IPS DF 19.7 (cell line): ENCODE measurements around the gene TAF12.
"Not testable (repeated sequence)": the region's sequence is repeated elsewhere in the genome, so short reads cannot be mapped to it uniquely, and the experiment has no call there.

Source experiments
- DNase-seq: peaks from one replicate; pipeline ENCODE4 v3.0.0-alpha.2; 2013; ENCODE audit warnings: low read depth, low spot score

TAF12 gene

DNA sequence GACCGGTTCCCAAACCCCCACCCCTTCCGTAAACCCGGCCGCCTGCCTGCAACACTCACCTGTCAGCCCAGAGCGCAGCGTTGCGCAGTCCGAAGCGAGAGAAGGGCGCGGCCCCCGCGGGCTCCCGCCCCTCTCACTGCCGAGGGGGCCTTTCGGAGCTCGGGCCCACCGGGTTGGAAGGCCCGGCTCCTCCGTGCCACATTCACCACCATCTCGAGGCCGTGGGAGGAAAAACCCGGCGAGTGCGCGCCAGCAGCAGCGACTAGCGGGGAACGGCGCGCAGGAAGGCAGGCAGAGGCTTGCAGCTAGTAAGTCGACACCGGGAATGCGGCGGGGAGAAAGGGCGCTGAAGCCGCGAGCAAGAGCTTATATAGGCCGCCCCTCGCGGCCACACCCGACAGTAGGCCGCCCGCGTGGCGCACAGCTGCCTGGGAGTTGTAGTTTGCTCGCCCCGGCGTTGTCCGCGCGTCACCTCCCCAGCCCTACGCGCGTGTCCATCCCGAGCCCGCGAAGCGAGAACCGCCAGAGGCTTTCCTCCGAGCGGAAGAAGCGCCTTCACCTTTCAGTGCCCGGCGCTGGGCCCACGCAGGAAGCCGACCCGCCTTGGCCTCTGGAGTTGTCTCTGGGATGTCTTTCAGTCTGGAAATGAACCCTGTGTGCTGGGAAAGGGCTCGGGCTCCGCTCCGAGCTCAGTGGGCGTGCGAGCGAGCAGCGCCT lies 61.2 kb downstream of the TAF12 start:
- DNase-seq = no peak

DNA sequence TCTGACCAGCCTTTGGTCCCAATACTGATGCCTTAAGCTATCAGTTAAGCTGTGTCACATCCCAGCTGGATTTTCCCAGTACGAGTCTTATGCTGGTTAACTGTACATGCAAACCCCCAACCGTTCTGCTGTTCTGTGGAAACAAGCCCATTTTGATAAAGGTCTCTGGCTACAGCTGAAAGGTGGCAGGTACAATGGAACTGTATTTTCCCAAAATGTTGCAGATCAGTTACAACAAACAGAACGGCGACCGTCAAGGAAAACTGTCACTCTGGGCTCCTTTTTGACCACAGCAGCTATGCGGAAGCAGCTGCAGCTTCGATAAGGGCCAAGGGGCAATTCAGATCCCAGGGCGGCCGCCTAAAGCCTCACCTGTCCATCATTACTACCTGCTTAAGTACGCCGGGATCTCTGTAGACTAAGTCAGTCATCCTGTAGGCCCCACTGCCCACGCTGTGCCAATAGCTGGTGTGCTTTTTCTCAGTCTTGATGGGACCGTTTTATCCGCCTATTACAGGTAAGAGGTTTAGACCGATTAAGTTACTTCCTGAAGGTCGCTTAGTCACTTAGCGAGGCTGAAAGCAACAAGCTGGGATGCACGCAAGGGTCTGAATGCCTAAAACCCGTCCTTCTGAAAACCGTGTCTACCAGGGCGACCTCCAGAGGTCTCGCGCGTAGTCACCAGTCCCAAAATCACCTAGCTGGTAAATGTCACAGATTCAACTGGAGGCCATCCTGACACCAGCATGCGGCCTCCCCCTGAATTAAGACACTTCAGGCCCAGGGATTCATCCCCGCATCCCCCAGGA lies 61.9 kb downstream of the TAF12 start:
- DNase-seq = no peak

DNA sequence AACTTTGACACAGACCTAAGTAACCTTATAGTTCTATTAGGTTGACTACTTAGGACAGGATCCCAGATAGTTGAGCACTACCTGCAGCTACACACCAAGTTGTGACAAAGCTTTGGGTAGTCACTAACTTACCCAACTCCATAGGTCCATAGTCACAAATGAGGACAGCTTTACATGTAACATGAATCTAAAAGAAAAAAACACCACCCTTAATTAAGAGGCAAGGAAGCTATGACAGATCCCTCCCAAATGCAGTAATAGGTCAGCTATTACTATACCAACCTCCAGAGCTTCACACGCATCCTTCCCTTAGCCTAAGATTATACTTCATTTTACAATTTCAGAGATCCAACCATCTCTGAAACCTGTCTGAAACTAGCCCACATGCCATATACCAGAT lies 63.5 kb downstream of the TAF12 start:
- DNase-seq = no peak

DNA sequence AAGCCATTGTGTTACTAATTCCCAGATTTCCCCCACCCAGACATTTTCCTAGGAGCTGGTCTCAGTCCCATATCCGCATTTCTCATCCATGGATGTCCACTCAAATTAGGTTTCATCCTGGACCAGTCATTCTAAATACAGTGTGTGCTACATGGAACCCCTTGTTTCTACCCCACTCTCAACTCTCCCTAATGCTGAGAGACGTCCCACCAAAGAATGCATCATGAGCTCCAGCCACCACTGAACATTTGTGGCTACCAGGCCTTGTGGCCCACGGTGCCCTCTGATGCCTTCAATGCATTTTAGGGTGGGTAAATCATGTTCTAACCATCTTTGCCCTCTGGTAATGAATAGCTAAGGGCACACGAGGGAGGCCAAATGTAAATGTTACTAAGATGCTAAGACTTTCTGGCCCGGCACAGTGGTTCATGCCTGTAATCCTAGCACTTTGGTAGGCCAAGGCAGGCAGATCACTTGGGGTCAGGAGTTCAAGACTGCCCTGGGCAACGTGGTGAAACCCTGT lies 64.1 kb downstream of the TAF12 start:
- no peak for DNase-seq

DNA sequence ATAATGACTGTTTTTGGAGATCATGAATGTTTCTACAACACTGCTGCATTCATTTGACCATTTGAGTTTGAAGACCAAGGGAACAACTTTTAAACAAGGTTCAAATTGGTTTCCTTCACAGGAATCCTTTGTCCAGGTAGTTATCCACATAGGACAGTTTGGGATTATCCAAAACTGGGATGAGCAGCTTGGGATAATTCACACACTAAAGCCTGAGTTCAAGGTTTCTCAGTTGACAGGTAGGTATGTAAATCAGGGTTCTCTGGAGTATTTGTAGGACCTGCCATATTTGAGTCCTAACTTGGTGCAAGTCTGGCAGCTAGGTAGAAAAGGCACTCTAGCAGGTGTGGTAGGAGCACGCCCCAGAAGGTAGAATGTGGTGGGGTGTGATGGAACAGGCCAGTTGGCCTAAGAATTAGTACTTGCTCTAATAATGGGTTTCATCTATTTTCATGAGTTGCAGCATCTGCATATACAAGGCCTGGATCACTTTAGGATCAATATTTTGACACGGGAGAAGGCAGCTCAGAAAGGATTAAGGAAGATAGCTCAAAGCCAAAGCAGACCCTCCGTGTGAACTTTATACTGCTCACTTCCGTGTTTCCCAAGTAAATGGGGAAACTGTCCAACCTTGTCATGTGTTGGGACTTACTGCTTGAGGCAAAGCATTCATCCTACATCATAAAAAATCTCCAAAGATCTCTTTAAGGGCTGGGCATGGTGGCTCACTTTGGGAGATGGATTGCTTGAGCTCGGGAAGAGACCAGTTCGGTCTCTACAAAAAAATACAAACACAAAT lies 64.9 kb downstream of the TAF12 start:
- DNase-seq = no peak

DNA sequence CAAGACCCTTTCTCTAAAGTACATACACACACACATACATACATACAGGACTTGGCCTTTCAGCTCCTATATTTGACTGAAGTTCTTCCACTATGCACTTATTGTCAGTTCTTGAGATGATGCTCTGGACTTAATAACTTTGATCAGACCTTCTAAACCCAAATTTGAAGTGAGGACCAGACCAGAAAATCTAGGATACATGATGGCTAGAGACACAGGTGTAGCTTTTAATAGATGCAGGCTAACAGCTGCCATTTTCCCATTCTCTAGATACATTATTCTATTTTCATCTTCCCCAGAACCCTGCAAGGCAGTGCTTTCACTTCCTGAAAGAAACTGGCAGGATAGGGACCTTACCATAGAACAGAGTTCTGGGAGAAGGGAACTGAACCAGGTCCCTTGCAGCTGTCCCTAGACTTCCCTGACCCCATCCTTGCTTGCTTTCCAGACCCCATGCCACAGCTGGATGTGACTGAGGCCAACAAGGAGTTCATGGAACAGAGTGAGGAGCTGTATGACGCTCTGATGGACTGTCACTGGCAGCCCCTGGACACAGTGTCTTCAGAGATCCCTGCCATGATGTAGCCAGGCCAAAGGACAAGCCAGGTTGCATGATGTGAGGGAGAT lies 65.7 kb downstream of the TAF12 start:
- DNase-seq = no peak

DNA sequence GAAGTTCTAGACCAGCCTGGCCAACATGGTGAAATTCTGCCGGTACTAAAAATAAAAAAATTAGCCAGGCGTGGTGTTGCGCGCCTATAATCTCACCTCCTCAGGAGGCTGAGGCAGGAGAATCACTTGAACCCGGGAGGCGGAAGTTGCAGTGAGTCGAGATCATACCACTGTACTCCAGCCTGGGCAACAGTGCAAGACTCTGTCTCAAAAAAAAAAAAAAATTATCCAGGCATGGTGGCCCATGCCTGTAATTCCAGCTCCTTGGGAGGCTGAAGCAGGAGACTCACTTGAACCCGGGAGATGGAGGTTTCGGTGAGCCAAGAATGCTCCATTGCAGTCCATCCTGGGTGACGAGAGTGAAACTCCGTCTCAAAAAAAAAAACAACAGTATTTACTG lies 69.3 kb downstream of the TAF12 start:
- DNase-seq = no peak

DNA sequence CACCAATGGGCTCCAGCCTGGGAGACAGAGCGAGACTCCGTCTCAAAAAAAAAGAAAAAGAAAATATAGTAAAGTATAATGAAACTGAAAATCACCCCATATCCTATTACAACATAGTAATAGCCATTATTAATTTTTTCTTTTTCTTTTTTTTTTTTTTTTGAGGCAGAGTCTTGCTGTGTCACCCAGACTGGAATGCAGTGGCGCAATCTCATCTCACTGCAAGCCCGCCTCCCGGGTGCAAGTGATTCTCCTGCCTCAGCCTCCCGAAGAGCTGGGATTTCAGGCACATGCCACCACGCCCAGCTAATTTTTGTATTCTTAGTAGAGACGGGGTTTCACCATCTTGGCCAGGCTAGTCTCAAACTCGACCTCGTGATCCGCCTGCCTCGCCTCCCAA lies 70.0 kb downstream of the TAF12 start:
- DNase-seq = not testable (repeated sequence)

DNA sequence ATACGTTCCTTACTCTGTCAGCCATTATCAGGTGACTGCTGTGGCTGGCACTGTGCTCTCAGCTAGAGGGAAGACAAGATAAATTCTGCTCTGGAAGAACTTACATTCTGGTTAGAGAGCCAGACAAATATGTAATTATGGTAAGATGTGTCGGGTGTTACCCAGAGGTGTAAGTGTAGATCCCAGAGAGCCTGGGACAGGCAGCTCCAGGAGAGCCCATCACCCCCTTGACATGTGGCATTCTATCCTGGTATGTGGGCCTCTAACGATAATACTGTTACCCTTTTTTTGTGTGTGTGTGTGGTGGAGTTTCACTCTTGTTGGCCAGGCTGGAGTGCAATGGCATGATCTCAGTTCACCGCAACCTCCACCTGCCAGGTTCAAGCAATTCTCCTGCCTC lies 71.0 kb downstream of the TAF12 start:
- DNase-seq = no peak

DNA sequence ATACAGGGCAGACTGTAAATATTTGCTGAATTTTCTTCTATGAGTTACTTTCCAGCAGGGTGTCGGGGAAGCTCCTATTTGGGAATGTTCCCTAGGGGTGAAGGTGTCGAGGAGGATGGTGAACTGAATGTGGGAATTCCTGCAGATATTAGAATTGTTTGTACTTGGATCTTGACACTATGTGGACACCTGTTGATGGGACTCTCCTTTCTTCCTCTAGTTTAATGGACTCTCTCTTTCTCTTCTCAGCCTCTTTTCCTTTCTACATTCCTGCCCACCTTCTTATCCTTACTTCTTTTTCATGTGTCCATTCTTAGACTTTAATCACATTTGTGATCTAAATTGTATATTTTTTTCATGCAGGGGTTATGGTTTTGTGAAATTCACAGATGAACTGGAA lies 75.9 kb downstream of the TAF12 start:
- no peak for DNase-seq

DNA sequence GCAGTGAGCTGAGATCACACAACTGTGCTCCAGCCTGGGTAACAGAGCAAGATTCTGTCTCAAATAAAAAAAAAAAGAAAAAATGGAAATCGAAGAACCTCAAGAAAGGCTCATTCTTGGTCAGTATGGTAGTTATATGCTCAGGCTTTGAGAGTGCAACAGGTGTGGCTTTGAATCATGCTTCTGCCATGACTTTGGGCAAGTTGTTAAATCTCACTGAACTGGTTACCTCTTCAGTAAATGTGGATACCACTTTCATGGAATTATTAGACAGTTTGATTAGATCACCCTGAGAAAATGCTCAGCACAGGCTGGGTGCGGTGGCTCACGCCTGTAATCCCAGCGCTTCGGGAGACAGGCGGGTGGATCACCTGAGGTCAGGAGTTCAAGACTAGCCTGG lies 77.1 kb downstream of the TAF12 start:
- no peak for DNase-seq

DNA sequence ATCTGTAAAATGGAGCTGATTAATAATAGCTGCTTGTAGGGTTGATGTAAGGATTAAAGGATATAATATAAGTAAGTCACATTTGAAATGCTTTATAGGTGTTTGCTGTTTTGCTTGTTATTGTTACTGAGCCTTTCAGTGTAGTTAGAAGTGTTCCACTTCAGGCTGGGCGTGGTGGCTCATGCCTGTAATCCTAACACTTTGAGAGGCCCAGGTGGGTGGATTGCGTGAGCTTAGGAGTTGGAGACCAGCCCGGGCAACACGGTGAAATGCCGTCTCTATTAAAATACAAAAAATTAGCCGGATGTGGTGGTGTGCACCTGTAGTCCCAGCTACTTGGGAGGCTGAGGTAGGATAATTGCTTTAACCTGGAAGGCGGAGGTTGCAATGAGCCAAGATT lies 77.8 kb downstream of the TAF12 start:
- no peak for DNase-seq

DNA sequence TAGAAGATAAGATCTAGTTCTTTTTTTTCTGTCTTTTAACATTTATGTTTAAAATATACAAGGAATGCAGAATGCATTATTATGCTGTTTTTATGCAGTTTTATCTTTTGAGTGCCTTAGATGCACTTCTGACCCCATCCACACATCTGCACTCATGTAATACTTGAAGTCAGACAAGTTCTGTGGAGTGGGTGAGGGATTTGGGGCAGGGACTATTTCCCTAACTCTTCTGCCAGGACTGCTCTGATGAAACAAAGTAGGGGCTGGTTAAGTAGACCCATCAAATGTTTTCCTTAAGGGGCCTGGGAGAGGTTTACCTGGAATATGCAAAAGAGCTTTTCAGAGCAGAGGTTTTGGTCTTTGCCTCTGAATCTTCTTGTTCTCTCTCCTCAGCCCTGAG lies 78.6 kb downstream of the TAF12 start:
- no peak for DNase-seq

DNA sequence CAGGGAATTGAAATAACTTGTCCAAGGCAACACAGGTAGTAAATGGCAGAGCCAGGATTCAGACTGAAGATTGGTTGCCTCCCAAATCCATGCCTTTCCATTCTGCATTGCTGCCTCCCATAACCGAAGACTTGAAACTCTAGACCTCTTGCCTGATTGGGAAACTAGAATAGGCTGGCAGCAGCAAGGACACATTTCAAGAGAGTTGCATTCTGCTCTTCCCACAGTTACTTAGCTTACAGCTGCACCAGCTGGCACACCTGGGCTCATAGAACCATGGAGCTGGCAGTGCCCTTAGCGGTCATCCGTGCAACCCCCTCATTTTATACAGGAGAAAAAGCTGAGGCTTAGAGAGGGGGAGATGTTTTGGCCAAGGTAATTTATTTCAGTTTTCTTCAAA lies 82.0 kb downstream of the TAF12 start:
- DNase-seq = no peak
